DOHH2 (cell line): Measurements from ENCODE around the gene C6orf89.

Experiments used
- H3F3A ChIP-seq: fragments of 200-600 bp; sonication (generic), shearing (Covaris generic); 2 replicates; pipeline ENCODE4 v1.6.0; 2016; ENCODE audit warnings: antibody characterized with exemption, mild to moderate bottlenecking; ENCODE audit not compliant: control insufficient read depth, insufficient read depth
- H3K27ac ChIP-seq: fragments of 200-600 bp; sonication (generic); 2 replicates; pipeline ENCODE4 v1.5.1; 2014; ENCODE audit warnings: low read depth, mild to moderate bottlenecking, low read length, moderate library complexity
- H3K27me3 ChIP-seq: fragments of 200-600 bp; sonication (generic); 2 replicates; pipeline ENCODE4 v1.6.1; 2014; ENCODE audit warnings: mild to moderate bottlenecking, low read length, mixed read lengths; ENCODE audit not compliant: control insufficient read depth
- H3K36me3 ChIP-seq: fragments of 200-600 bp; sonication (generic); 2 replicates; pipeline ENCODE4 v1.6.1; 2014; ENCODE audit warnings: mild to moderate bottlenecking, low read length, moderate library complexity, mixed read lengths; ENCODE audit not compliant: control insufficient read depth
- H3K4me1 ChIP-seq: fragments of 200-600 bp; sonication (generic); 2 replicates; pipeline ENCODE4 v1.6.1; 2014; ENCODE audit warnings: mild to moderate bottlenecking, low read length, mixed read lengths; ENCODE audit not compliant: control insufficient read depth
- H3K4me2 ChIP-seq: fragments of 200-600 bp; sonication (generic); 2 replicates; pipeline ENCODE4 v1.6.0; 2014; ENCODE audit warnings: mild to moderate bottlenecking, low read length, moderate library complexity
- H3K4me3 ChIP-seq: fragments of 200-600 bp; sonication (generic); 2 replicates; pipeline ENCODE4 v1.5.1; 2014; ENCODE audit warnings: mild to moderate bottlenecking, low read length, mixed read lengths
- H3K79me2 ChIP-seq: fragments of 200-600 bp; sonication (generic); 2 replicates; pipeline ENCODE4 v1.6.1; 2014; ENCODE audit warnings: mild to moderate bottlenecking, low read length, mixed read lengths; ENCODE audit not compliant: control insufficient read depth
- H3K9me2 ChIP-seq: fragments of 200-600 bp; sonication (generic); replicated peaks from 2 replicates; pipeline ENCODE4 v1.6.1; 2014; ENCODE audit warnings: mild to moderate bottlenecking, low read length, mixed read lengths; ENCODE audit not compliant: control insufficient read depth
- H3K9me3 ChIP-seq: fragments of 200-600 bp; sonication (generic); 2 replicates; pipeline ENCODE4 v1.6.1; 2014; ENCODE audit warnings: antibody characterized with exemption, low read length, mixed read lengths; ENCODE audit not compliant: control insufficient read depth, insufficient read depth
- H4K20me1 ChIP-seq: fragments of 200-600 bp; sonication (generic); 2 replicates; pipeline ENCODE4 v1.6.0; 2014; ENCODE audit warnings: low read depth, mild to moderate bottlenecking, antibody characterized with exemption, low read length, moderate library complexity; ENCODE audit not compliant: control insufficient read depth, insufficient read depth
- EZH2phosphoT487 ChIP-seq: fragments of 200-600 bp; sonication (generic); IDR thresholded peaks from 2 replicates; pipeline ENCODE4 v1.6.1; 2017; ENCODE audit warnings: borderline replicate concordance, mild to moderate bottlenecking, antibody characterized with exemption, low read length, moderate library complexity, mixed read lengths
- TF ChIP-seq, protein P1 (sequence below): fragments of 200-600 bp; sonication (generic); IDR thresholded peaks from one replicate; pipeline ENCODE4 v1.5.1; 2014; ENCODE audit warnings: antibody characterized with exemption, mild to moderate bottlenecking, low read depth, low read length; ENCODE audit not compliant: poor library complexity, severe bottlenecking

The C6orf89 gene

GRCh38 chr6:36929152-36929551, 43.4 kb downstream of the C6orf89 start:
- Histone ChIP-seq H3K4me3 (no peak overlapping the region), H3K36me3 (no peaks in the 10 kb centered on the region; the same call in 1 of the 2 replicates), H3K9me2 (no peaks in the 10 kb centered on the region), H3K79me2 (no peaks in the 10 kb centered on the region), H3K9me3 (no peaks in the 10 kb centered on the region), H3K4me2 (no peak overlapping the region), H3K27me3 (no peaks in the 10 kb centered on the region), H3K27ac (no peak overlapping the region), H4K20me1 (no peaks in the 10 kb centered on the region; the same call in 1 of the 2 replicates), H3K4me1 (no peaks in the 10 kb centered on the region), H3F3A (no peaks in the 10 kb centered on the region)
- TF ChIP-seq, protein P1, sequence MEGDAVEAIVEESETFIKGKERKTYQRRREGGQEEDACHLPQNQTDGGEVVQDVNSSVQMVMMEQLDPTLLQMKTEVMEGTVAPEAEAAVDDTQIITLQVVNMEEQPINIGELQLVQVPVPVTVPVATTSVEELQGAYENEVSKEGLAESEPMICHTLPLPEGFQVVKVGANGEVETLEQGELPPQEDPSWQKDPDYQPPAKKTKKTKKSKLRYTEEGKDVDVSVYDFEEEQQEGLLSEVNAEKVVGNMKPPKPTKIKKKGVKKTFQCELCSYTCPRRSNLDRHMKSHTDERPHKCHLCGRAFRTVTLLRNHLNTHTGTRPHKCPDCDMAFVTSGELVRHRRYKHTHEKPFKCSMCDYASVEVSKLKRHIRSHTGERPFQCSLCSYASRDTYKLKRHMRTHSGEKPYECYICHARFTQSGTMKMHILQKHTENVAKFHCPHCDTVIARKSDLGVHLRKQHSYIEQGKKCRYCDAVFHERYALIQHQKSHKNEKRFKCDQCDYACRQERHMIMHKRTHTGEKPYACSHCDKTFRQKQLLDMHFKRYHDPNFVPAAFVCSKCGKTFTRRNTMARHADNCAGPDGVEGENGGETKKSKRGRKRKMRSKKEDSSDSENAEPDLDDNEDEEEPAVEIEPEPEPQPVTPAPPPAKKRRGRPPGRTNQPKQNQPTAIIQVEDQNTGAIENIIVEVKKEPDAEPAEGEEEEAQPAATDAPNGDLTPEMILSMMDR, result no peak
- no peak for TF ChIP-seq EZH2phosphoT487

- H3K4me1 ChIP-seq, result no peaks in the 10 kb centered on the region
- H3K9me2 ChIP-seq, result no peaks in the 10 kb centered on the region
- H3K79me2 ChIP-seq, result no peaks in the 10 kb centered on the region
- no peaks in the 10 kb centered on the region for H3F3A ChIP-seq
- no peak for TF ChIP-seq EZH2phosphoT487
- TF ChIP-seq, protein P1, result no peak
- no peak overlapping the region for H3K4me3 ChIP-seq
- no peak overlapping the region for H3K4me2 ChIP-seq
- no peaks in the 10 kb centered on the region for H3K36me3 ChIP-seq
- H3K27me3 ChIP-seq, result no peaks in the 10 kb centered on the region
- H3K9me3 ChIP-seq, result no peaks in the 10 kb centered on the region
- H3K27ac ChIP-seq, result no peak overlapping the region
- no peaks in the 10 kb centered on the region; the same call in 1 of the 2 replicates for H4K20me1 ChIP-seq
Measured at GRCh38 chr6:36929607-36930006, 43.9 kb downstream of the C6orf89 start.

GRCh38 chr6:36930483-36930882, 44.7 kb downstream of the C6orf89 start:
- Histone ChIP-seq H3K4me2 (no peak overlapping the region), H3K27ac (no peak overlapping the region), H3K79me2 (no peaks in the 10 kb centered on the region), H3K4me3 (no peak overlapping the region), H3K4me1 (no peaks in the 10 kb centered on the region), H3F3A (no peaks in the 10 kb centered on the region), H4K20me1 (no peaks in the 10 kb centered on the region), H3K9me3 (no peaks in the 10 kb centered on the region), H3K9me2 (no peaks in the 10 kb centered on the region), H3K27me3 (peaks cover 7% of the 10 kb centered on the region), H3K36me3 (no peaks in the 10 kb centered on the region)
- TF ChIP-seq, protein P1, result no peak
- TF ChIP-seq EZH2phosphoT487, result no peak
